Gastrocnemius medialis (tissue), 4 donors: ENCODE measurements around the gene VAC14.

Experiments
- POLR2A ChIP-seq, 2 donors: fragments of 450-650 bp; IDR thresholded peaks; one replicate each; pipeline ENCODE4 v1.6.1; 2017; ENCODE audit warnings: antibody characterized with exemption in 2 of 2, mild to moderate bottlenecking in 2 of 2, moderate library complexity in 2 of 2
- TF ChIP-seq, protein P1 (sequence below), 5 experiments: fragments of 450-650 bp in 3 of 5; fragments of 200-600 bp in 2 of 5; sonication (generic) in 2 of 5; IDR thresholded peaks in 4 of 5; conservative IDR thresholded peaks in 1 of 5; 1 replicate in 4 of 5; 2 replicates in 1 of 5; pipeline ENCODE4 v1.5.1; 2016 to 2019; ENCODE audit warnings: antibody characterized with exemption in 5 of 5, mild to moderate bottlenecking in 3 of 5, moderate library complexity in 3 of 5

DNA sequence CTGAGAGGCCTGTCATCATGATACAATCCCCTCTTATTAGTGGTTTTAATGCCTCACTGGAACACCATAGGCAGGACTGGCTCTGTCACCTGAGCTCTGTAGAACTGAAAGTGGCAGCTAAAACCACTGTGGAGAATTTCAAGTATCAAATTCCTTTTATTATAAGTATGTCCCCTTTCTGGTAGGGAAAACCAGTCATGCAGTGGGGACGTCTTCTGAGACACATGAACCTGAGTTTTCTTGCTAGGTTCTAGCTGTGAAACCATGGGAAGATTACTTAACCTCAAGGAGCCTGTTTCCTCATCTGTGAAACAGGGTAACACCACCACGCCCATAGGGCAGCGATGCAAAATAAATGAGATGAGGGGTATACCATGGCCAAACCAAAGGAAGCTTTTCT lies 4.7 kb downstream of the VAC14 start:
- TF ChIP-seq, protein P1, sequence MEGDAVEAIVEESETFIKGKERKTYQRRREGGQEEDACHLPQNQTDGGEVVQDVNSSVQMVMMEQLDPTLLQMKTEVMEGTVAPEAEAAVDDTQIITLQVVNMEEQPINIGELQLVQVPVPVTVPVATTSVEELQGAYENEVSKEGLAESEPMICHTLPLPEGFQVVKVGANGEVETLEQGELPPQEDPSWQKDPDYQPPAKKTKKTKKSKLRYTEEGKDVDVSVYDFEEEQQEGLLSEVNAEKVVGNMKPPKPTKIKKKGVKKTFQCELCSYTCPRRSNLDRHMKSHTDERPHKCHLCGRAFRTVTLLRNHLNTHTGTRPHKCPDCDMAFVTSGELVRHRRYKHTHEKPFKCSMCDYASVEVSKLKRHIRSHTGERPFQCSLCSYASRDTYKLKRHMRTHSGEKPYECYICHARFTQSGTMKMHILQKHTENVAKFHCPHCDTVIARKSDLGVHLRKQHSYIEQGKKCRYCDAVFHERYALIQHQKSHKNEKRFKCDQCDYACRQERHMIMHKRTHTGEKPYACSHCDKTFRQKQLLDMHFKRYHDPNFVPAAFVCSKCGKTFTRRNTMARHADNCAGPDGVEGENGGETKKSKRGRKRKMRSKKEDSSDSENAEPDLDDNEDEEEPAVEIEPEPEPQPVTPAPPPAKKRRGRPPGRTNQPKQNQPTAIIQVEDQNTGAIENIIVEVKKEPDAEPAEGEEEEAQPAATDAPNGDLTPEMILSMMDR (IDR thresholded peaks at IDR 0.05 in 4 of 5, conservative IDR thresholded peaks at IDR 0.05 in 1 of 5) = no peak
- TF ChIP-seq POLR2A (IDR thresholded peaks at IDR 0.05) = no peak
